Measurements from ENCODE around the gene FBXO11.
"Not testable (repeated sequence)": the region's sequence is repeated elsewhere in the genome, so short reads cannot be mapped to it uniquely, and the experiment has no call there.

Gene FBXO11

GRCh38 chr2:47897883-47898731 is 8.2 kb downstream of the FBXO11 start:
- no peak for FAIRE-seq

GRCh38 chr2:47897191-47897882 is 9.0 kb downstream of the FBXO11 start:
- not testable (repeated sequence) for FAIRE-seq

- no peak for FAIRE-seq
Measured at GRCh38 chr2:47896450-47896968, 9.8 kb downstream of the FBXO11 start.

GRCh38 chr2:47893771-47894170 is 12.5 kb downstream of the FBXO11 start:
- no peak for FAIRE-seq

- no peak for FAIRE-seq
Measured at GRCh38 chr2:47892338-47892730, 14.0 kb downstream of the FBXO11 start.

- no peak for FAIRE-seq
Measured at GRCh38 chr2:47891369-47892337, 14.6 kb downstream of the FBXO11 start.

- no peak for FAIRE-seq
Measured at GRCh38 chr2:47890711-47891368, 15.5 kb downstream of the FBXO11 start.

GRCh38 chr2:47888581-47889280 is 17.6 kb downstream of the FBXO11 start:
- no peak for FAIRE-seq

- FAIRE-seq, result no peak
Measured at GRCh38 chr2:47876912-47877311, 29.4 kb downstream of the FBXO11 start.

- no peak for FAIRE-seq
Measured at GRCh38 chr2:47872941-47873340, 33.4 kb downstream of the FBXO11 start.

GRCh38 chr2:47870641-47871540 is 35.4 kb downstream of the FBXO11 start:
- FAIRE-seq, result no peak

- no peak for FAIRE-seq
Measured at GRCh38 chr2:47869859-47870595, 36.3 kb downstream of the FBXO11 start.

GRCh38 chr2:47868611-47869352 is 37.5 kb downstream of the FBXO11 start:
- no peak for FAIRE-seq

GRCh38 chr2:47867205-47867604 is 39.1 kb downstream of the FBXO11 start:
- FAIRE-seq, result no peak

- FAIRE-seq, result no peak
Measured at GRCh38 chr2:47864566-47864965, 41.7 kb downstream of the FBXO11 start.

- peak; percentile 40 for FAIRE-seq
Measured at GRCh38 chr2:47862949-47863348, 43.3 kb downstream of the FBXO11 start.

- not testable (repeated sequence) for FAIRE-seq
Measured at GRCh38 chr2:47853067-47853777, 53.1 kb downstream of the FBXO11 start.

GRCh38 chr2:47850198-47850597 is 56.1 kb downstream of the FBXO11 start:
- FAIRE-seq, result no peak

Measured in A204.1 (cell line).